ENCODE measurements around the gene PPP1R3D. TPM values are rescaled to one million over a fixed set of nuclear protein-coding genes. Genes with fewer than 3 reads are reported as not detected.

Gene PPP1R3D
- total and polyA plus RNA-seq, 10 of the 15 experiments (the other 5 are each of a cell fraction or from before 2014, with no cell fraction given), result 0.39 to 4.8 (median 2.9) TPM

- TF ChIP-seq ZBTB33 (IDR thresholded peaks at IDR 0.05) (no peak), IRF4 (IDR thresholded peaks at IDR 0.05; ENCODE audit: low read depth, low read length) (no peak), ESRRA (IDR thresholded peaks at IDR 0.05; ENCODE audit: low read length) (no peak), ASH2L (IDR thresholded peaks at IDR 0.05; ENCODE audit: borderline replicate concordance, low read depth) (0 out of 2 replicates have a peak, but pooled peaks have one; percentile 66), MEF2A (IDR thresholded peaks at IDR 0.05; ENCODE audit: insufficient read depth, low read depth, low read length) (no peak), NFXL1 (IDR thresholded peaks at IDR 0.05; ENCODE audit: borderline replicate concordance) (peak; percentile 50; the same call in 1 of the 2 replicates), ELK1 (IDR thresholded peaks at IDR 0.05; ENCODE audit: low read depth, low read length) (no peak), GABPA (IDR thresholded peaks at IDR 0.05; ENCODE audit: low read depth) (no peak), IKZF1 (conservative IDR thresholded peaks at IDR 0.05) (peak; percentile 45; the same call in 1 of the 2 replicates), POLR2A (IDR thresholded peaks at IDR 0.05; ENCODE audit: low read depth, low read length) (peak; percentile 89), SREBF2 (IDR thresholded peaks at IDR 0.05; ENCODE audit: low read length) (no peak), NKRF (conservative IDR thresholded peaks at IDR 0.05) (peak; percentile 50)
Measured at GRCh38 chr20:59940129-59940955, at the start of gene PPP1R3D, which contains the start of gene FAM217B (continued).

Data from GM12878 (cell line).